B cell (primary cell): ENCODE data around the gene TRERF1. TPM values are rescaled to one million over a fixed set of nuclear protein-coding genes. Genes with fewer than 3 reads are reported as not detected.
A peak's percentile ranks its signal among the peaks of the same experiment; 100 is the strongest.

Source experiments
- ATAC-seq: fragments of 200-7000 bp; cut with Tn5 transposase; one replicate; pipeline ENCODE4 v1.10.0; 2021; ENCODE audit warnings: low read depth, mild to moderate bottlenecking, moderate number of reproducible peaks, moderate library complexity
- CTCF ChIA-PET: fragments of 350-600 bp; sonication (Branson Sonifier 250); formaldehyde crosslinking; loops from one replicate; lab custom pipeline; 2021; ENCODE audit warnings: antibody characterized with exemption, inconsistent platforms; lab: Charles Lee
- POLR2A ChIA-PET: fragments of 350-600 bp; sonication (Branson Sonifier 250); formaldehyde crosslinking; loops from one replicate; lab custom pipeline; 2021; ENCODE audit warnings: antibody characterized with exemption; lab: Charles Lee
- DNase-seq: peaks from one replicate; pipeline ENCODE4 v3.0.0; 2013
- H2AFZ ChIP-seq: 2 replicates; pipeline ENCODE4 v1.6.1; 2012; ENCODE audit warnings: mild to moderate bottlenecking, low read depth, low read length; ENCODE audit not compliant: insufficient read depth, poor library complexity, severe bottlenecking
- H3K27ac ChIP-seq, 2 donors: 1 replicate in 1 of 2; 2 replicates in 1 of 2; pipeline ENCODE4 v1.5.1; 2012 to 2013; ENCODE audit warnings: low read length in 2 of 2, mild to moderate bottlenecking in 2 of 2, moderate library complexity in 1 of 2
- H3K27me3 ChIP-seq, 4 experiments: fragments of 200-600 bp in 1 of 4; sonication (generic) in 1 of 4; replicated peaks in 1 of 4; 1 replicate in 2 of 4; 2 replicates in 2 of 4; pipeline versions ENCODE4 v1.6.1 to v1.7.0; 2013 to 2016; ENCODE audit warnings: low read length in 3 of 4, mild to moderate bottlenecking in 2 of 4, mixed read lengths in 1 of 4, moderate library complexity in 1 of 4; ENCODE audit not compliant: insufficient read depth in 4 of 4, control insufficient read depth in 3 of 4; ENCODE audit errors: control extremely low read depth in 1 of 4
- H3K36me3 ChIP-seq, 2 experiments: replicated peaks in 1 of 2; 1 replicate in 1 of 2; 2 replicates in 1 of 2; pipeline versions ENCODE4 v1.6.1 to v1.7.1; 2013; ENCODE audit warnings: low read length in 1 of 2; ENCODE audit not compliant: insufficient read depth in 2 of 2, control insufficient read depth in 1 of 2; ENCODE audit errors: control extremely low read depth in 1 of 2, extremely low read depth in 1 of 2
- H3K4me1 ChIP-seq, 2 donors: fragments of 200-600 bp in 1 of 2; sonication (generic) in 1 of 2; 1 replicate in 1 of 2; 2 replicates in 1 of 2; pipeline versions ENCODE4 v1.5.1 to v1.6.1; 2013 to 2017; ENCODE audit warnings: low read length in 2 of 2; ENCODE audit not compliant: control insufficient read depth in 2 of 2, insufficient read depth in 2 of 2
- H3K4me2 ChIP-seq: replicated peaks from 2 replicates; pipeline ENCODE3; 2012; ENCODE audit warnings: mild to moderate bottlenecking, low read depth, low read length; ENCODE audit not compliant: poor library complexity, severe bottlenecking
- H3K4me3 ChIP-seq, 5 experiments: fragments of 200-600 bp in 1 of 5; sonication (generic) in 1 of 5; 1 replicate in 3 of 5; 2 replicates in 2 of 5; pipeline versions ENCODE4 v1.5.1 to v1.7.0; 2011 to 2016; ENCODE audit warnings: low read length in 4 of 5, mild to moderate bottlenecking in 4 of 5, low read depth in 2 of 5, control low read depth in 1 of 5, moderate library complexity in 1 of 5; ENCODE audit not compliant: insufficient read depth in 1 of 5; ENCODE audit errors: control extremely low read depth in 1 of 5, extremely low read depth in 1 of 5
- H3K79me2 ChIP-seq: fragments of 200-600 bp; sonication (generic); one replicate; pipeline ENCODE4 v1.6.0; 2016; ENCODE audit warnings: low read length; ENCODE audit not compliant: control insufficient read depth, insufficient read depth
- H3K9ac ChIP-seq: fragments of 200-600 bp; sonication (generic); 2 replicates; pipeline ENCODE4 v1.6.1; 2017; ENCODE audit warnings: mild to moderate bottlenecking, low read length, moderate library complexity
- H3K9me3 ChIP-seq, 3 donors: one replicate each; pipeline versions ENCODE4 v1.6.1 to v1.7.1; 2013; ENCODE audit warnings: low read length in 2 of 3; ENCODE audit not compliant: control insufficient read depth in 2 of 3, insufficient read depth in 1 of 3; ENCODE audit errors: control extremely low read depth in 1 of 3
- H4K20me1 ChIP-seq: 2 replicates; pipeline ENCODE4 v1.6.0; 2012; ENCODE audit warnings: mild to moderate bottlenecking, low read length; ENCODE audit not compliant: insufficient read depth, control insufficient read depth, poor library complexity, severe bottlenecking
- H3K27ac Mint-ChIP-seq: one replicate; pipeline ENCODE4 v1.8.0; 2021; ENCODE audit warnings: mixed read lengths
- H3K27me3 Mint-ChIP-seq: one replicate; pipeline ENCODE4 v1.8.0; 2021; ENCODE audit warnings: mixed read lengths
- H3K4me1 Mint-ChIP-seq: one replicate; pipeline ENCODE4 v1.8.0; 2021; ENCODE audit warnings: mixed read lengths
- H3K4me3 Mint-ChIP-seq: one replicate; pipeline ENCODE4 v1.8.0; 2021; ENCODE audit warnings: mixed read lengths
- H3K9me3 Mint-ChIP-seq: one replicate; pipeline ENCODE4 v1.8.0; 2022; ENCODE audit warnings: mixed read lengths; ENCODE audit not compliant: insufficient read depth
- CTCF ChIP-seq: fragments of 200-600 bp; IDR thresholded peaks from one replicate; pipeline ENCODE4 v1.8.0; 2022; ENCODE audit warnings: antibody characterized with exemption, mild to moderate bottlenecking
- EZH2 ChIP-seq: IDR thresholded peaks from 2 replicates; pipeline ENCODE4 v1.6.1; 2012; ENCODE audit warnings: borderline replicate concordance, low read depth, mild to moderate bottlenecking, moderate library complexity, low read length; ENCODE audit not compliant: insufficient read depth, poor library complexity, severe bottlenecking
- WGBS: methylation state at CpG from one replicate; pipeline ENCODE4 v1.1.5; 2013; ENCODE audit warnings: missing lambda C conversion rate; ENCODE audit not compliant: insufficient coverage; 5-methylcytosine and 5-hydroxymethylcytosine counted together
- intact Hi-C: fragments of 100-400 bp; cut with micrococcal nuclease; formaldehyde crosslinking; loops from one replicate; pipeline ENCODE4 v1.10.0; 2022
- polyA plus RNA-seq: library from polyadenylated mRNA; depleted of rRNA; stranded (reverse); fragments of >200 nt; gene quantifications from 2 replicates; pipeline ENCODE4 v1.2.3, GENCODE V29; 2012
- total RNA-seq, 2 donors: library from RNA; stranded (reverse); fragments of 120-200 nt in 1 of 2; gene quantifications; 1 replicate in 1 of 2; 2 replicates in 1 of 2; pipeline versions ENCODE4 v1.2.3 to v1.2.4, GENCODE V29; 2013 to 2022

TRERF1 gene
- total and polyA plus RNA-seq, 2 donors (not counting 1 experiment from before 2014, with no cell fraction given): 3.5 to 6.7 TPM

DNA sequence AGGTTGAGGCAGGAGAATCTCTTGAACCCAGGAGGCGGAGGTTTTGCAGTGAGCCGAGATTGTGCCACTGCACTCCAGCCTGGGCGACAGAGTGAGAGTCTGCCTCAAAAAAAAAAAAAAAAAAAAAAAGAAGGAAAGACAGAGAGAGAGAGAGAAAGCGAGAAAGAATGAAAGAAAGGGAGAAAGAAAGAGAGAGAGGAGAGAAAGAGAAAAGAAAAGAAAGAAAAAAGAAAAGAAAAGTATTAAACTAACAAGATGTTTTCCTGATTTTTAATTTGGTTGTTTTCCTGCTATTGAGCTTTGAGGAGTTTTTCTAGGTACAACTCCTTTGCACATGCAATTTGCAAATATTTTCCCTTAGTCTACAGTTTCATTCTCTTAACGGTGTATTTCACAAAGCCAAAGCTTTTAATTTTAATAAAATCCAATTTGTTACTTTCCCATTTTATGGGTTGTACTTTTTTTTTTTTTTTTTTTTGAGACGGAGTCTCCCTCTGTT lies 10.8 kb upstream of the TRERF1 start:
- H3K4me1 ChIP-seq: no peaks in the 10 kb centered on the region
- Mint-ChIP-seq H3K27me3 (peaks cover 8% of the 10 kb centered on the region), H3K27ac (no peak overlapping the region), H3K4me3 (no peak overlapping the region), H3K9me3 (no peaks in the 10 kb centered on the region), H3K4me1 (no peaks in the 10 kb centered on the region)
- no peak overlapping the region for H3K9ac ChIP-seq
- TF ChIP-seq CTCF (peak; percentile 10), EZH2 (no peak)
- peaks cover 0 to 2% (median 0%) of the 10 kb centered on the region in 4 experiments for H3K27me3 ChIP-seq
- H3K36me3 ChIP-seq: no peaks in the 10 kb centered on the region
- no peak overlapping the region for H3K4me2 ChIP-seq
- no peak for DNase-seq
- peaks cover 0 to 5% (median 0%) of the 10 kb centered on the region in 3 donors for H3K9me3 ChIP-seq
- CTCF ChIA-PET: interaction anchor here (1.6 kb wide), 1 partner anchor 70 kb away, joined by 5 read pairs; no protein-coding TSS in a partner anchor
- H3K79me2 ChIP-seq: no peaks in the 10 kb centered on the region
- intact Hi-C loops: no loop called here
- no peaks in the 10 kb centered on the region for H4K20me1 ChIP-seq
- H2AFZ ChIP-seq: no peak overlapping the region
- no peak overlapping the region for H3K4me3 ChIP-seq
- POLR2A ChIA-PET: interaction anchor here (0.7 kb wide), 1 partner anchor 135 kb away, joined by 3 read pairs; no protein-coding TSS in a partner anchor
- no peak overlapping the region for H3K27ac ChIP-seq
- ATAC-seq: no peak
- no CpG with 5 or more reads among the region's 6 CpGs for WGBS

DNA sequence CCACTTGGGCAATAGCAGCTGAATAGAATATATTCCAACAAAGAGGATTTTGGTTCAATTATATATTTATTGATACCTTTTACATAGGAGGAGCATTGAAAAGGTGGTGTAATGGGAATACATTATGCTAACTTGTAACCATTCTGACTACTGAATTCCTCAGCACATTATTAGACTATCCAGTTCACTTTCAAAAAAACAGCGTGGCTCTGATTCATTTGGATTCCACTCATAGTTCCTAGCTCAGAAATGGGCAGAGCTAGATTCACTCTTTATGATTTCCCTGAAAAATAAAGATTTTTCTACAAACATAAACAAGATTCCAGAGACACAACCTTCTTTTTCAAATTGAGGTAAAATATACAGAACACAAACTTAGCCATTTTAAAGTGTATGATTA lies 9.2 kb upstream of the TRERF1 start:
- Mint-ChIP-seq H3K4me1 (no peaks in the 10 kb centered on the region), H3K27me3 (peaks cover 8% of the 10 kb centered on the region), H3K27ac (no peak overlapping the region), H3K4me3 (no peak overlapping the region), H3K9me3 (no peaks in the 10 kb centered on the region)
- Histone ChIP-seq H3K9ac (no peak overlapping the region), H3K27ac (no peak overlapping the region), H3K9me3 (no peaks in the 10 kb centered on the region), H3K36me3 (no peaks in the 10 kb centered on the region), H3K4me1 (no peaks in the 10 kb centered on the region), H3K4me2 (no peak overlapping the region), H2AFZ (no peak overlapping the region), H3K27me3 (peaks cover 0 to 2% (median 0%) of the 10 kb centered on the region in 4 experiments), H3K4me3 (no peak overlapping the region), H3K79me2 (no peaks in the 10 kb centered on the region), H4K20me1 (no peaks in the 10 kb centered on the region)
- ChIA-PET POLR2A (no interaction called here), CTCF (no interaction called here)
- ATAC-seq (no peak), DNase-seq (no peak)
- intact Hi-C loops: no loop called here
- TF ChIP-seq CTCF (no peak), EZH2 (no peak)
- no CpG with 5 or more reads among the region's 1 CpG for WGBS
